CD4-positive, alpha-beta T cell treated with Interleukin-6 for 4 hours (primary cell): Measurements from ENCODE around the gene NRDC.
"Not testable (repeated sequence)": the region's sequence is repeated elsewhere in the genome, so short reads cannot be mapped to it uniquely, and the experiment has no call there.

Experiments
- DNase-seq: peaks from one replicate; pipeline ENCODE4 v3.0.0-alpha.2; 2020; ENCODE audit warnings: mixed read lengths

NRDC gene

DNA sequence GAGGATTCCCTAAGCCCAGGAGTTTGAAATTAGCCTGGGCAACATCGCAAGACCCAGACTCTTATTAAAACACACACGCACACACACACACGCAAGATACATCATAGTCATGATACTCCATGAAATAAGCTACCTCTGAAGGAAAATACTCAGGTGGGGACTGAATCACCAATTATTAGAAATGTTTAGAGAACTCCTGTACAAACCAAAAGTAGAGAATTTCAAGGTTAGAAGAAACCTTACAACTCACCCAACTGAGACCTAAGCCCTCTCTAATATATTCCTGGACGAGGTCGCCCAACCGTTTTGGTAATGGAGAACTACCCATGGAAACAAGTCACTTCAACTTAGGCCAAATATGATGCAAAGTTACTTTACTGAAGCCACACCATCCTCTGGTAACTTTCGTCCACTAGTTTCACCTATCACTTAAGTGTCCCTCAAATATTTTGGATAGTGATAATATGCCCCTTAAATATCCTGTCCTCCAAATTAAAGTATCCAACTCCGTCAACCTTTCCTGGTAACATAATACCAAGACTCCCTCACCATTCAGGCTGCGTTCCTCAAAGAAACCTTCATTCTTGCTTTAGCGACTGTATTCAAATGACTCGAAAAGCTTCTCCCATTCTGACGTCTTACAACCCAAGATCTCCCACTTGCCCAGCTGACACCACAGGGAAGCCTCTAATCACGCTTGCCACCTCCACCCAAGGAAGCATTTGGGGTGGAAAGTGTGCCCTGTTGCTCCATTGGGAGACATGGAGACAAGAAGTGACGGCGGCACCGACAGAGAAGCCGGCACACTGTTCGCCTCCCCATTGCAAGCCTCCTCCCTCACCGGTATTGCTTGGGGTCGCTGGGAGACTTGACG lies 856 bp downstream of the NRDC start:
- peak; percentile 4 for DNase-seq

DNA sequence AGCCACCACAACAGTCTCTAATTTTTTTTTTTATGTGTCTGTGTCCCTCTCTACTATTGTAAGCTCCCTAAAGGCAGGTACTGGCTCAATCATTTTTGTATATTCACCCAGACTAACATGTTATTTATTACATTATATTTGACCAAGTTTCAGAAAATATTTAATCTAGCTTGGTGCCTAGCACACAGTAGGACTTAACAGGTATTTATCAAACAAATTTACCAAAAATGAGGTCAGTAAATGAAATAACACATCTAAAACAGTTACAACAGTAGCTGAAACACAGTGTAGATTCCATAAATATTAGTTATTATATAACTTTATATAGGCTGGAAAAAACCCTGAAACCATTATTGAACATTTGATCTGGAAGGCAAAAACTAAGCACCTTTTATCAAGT lies 2.7 kb downstream of the NRDC start:
- DNase-seq = no peak

DNA sequence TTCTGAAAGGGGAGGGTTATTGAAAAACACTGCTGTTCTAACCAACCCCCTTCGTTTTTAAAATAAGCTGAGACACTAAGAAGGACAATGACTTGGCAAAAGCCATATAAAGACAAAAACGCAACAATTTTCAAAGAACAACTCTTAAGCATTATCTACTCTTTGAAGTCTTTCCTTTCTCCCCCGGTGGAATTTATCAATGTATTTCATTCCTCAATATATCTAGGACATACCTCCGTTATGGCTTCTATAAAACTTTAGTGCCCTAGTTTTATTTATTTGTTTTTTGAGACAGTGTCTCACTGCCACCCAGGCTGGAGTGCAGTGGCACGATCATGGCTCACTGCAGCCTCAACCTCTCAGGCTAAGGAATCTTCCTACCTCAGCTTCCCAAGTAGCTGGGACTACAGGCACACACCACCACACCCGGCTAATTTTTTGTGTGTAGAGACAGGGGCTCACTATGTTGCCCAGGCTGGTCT lies 3.2 kb downstream of the NRDC start:
- no peak for DNase-seq

GRCh38 chr1:51873270-51873669 lies 5.3 kb downstream of the NRDC start:
- DNase-seq = not testable (repeated sequence)

DNA sequence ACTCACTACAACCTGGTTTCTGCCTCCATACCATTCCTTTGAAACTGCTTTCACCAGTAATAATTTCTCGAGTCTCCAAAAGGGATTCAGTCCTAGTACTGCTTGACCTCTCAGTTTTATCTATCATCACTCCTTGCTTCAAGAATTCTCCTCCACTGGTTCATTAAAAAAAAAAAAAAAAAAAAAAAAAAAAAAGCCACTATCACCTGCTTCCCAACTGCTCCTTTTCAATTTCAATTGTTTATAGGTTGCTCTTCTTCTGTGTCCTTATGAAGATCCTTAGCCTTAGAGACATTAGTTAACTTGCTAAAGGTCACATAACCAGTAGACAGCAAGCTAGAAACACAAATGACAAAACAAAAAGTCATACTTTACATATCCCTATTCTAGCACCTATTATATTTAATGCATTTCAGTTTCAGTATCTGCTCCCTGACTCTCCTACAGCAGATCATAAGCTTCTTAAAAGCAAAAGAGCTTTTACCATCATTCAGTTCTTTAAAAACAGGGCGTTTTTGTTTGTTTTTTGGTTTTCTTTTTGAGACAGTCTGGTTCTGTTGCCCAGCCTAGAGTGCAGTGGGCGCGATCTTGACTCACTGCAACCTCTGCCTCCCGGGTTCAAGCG lies 7.1 kb downstream of the NRDC start:
- no peak for DNase-seq

DNA sequence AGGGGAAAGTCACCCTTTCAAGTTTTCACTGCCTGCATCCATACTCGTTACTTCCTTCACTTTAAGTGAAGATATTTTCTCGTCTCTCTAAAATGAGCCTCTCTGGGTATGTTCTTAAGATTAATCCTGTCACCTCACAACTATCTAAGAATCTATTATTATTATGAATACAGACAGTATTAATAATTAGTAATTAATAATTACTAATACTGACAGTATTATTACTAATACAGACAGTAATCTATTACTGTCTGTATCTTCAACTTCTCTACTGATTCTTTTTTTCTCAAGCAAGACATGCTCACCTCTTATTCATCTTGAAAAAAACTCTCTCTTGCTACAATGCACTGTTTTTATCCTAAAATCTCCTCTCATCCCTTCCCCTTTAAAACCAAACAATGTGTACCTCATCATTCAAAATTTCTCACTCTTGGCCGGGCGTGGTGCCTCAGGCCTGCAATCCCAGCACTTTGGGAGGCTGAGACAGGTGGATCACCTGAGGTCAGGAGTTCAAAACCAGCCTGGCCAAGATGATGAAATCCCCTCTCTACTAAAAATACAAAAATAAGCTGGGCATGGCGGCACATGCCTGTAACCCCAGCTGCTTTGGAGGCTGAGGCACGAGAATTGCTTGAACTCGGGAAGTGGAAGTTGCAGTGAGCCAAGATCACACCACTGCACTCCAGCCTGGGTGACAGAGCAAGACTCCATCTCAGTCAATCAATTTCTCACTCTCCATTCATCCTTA lies 7.8 kb downstream of the NRDC start:
- no peak for DNase-seq

- DNase-seq = no peak
Measured at GRCh38 chr1:51867479-51868232, 10.9 kb downstream of the NRDC start.

DNA sequence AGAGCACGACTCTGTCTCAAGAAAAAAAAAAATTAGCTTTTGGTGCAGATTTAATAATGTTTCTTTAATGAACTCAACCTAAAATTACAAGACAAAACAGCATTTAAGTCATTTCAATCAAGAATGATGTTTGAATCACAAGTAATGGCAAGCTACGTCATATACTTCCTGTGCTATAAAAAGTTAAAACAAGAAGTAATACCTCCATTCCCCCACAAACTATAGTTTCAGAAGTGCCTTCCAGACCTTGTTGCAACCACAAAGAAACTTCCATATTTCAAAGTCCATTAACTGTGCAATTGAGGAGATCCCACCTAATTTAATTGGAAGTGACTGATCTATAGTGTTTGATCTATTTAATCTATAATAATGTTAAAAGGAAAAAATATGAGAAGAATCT lies 15.1 kb downstream of the NRDC start:
- DNase-seq = no peak

- no peak for DNase-seq
Measured at GRCh38 chr1:51861669-51862068, 16.9 kb downstream of the NRDC start.

- DNase-seq = no peak
Measured at GRCh38 chr1:51859735-51860134, 18.8 kb downstream of the NRDC start.

- DNase-seq = no peak
Measured at GRCh38 chr1:51859333-51859732, 19.2 kb downstream of the NRDC start.

DNA sequence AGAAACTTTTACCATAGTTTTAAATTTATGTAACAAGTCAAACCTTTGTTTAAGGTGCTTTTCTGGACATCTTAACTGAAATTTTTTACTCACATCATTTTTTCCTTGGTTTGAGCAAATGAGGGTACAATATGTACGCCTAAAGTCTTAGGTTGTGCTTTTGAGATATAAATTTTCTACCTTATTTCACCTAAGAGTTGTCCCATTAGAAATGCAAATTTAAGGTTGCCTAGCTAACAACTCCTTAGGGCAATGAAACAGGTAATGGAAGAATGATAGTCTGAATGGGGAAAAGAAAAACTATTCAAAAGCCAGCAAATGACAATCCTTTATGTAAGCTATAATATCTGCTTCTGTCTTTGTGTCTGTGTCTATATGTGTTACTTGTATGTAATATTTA lies 19.6 kb downstream of the NRDC start:
- DNase-seq = no peak

GRCh38 chr1:51856745-51857144 lies 21.8 kb downstream of the NRDC start:
- DNase-seq = no peak

DNA sequence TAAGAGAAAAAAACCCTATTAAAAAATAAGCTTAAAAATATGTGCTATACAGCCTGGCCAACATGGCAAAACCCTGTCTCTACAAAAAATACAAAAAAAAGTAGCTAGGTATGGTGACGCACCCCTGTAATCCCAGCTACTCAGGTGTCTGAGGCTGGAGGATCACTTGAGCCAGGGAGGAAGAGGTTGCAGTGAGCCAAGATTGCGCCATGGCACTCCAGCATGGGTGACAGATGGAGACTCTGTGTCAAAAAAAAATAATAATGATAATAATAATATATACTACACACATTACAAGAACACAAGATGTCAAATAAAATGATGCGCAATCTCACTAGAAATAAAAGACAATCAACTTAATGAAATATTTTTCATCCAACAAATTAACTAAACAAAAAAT lies 22.9 kb downstream of the NRDC start:
- DNase-seq = no peak

- DNase-seq = no peak
Measured at GRCh38 chr1:51853360-51853759, 25.2 kb downstream of the NRDC start.

- no peak for DNase-seq
Measured at GRCh38 chr1:51851882-51852396, 26.6 kb downstream of the NRDC start.

- DNase-seq = no peak
Measured at GRCh38 chr1:51850420-51851223, 27.9 kb downstream of the NRDC start.

DNA sequence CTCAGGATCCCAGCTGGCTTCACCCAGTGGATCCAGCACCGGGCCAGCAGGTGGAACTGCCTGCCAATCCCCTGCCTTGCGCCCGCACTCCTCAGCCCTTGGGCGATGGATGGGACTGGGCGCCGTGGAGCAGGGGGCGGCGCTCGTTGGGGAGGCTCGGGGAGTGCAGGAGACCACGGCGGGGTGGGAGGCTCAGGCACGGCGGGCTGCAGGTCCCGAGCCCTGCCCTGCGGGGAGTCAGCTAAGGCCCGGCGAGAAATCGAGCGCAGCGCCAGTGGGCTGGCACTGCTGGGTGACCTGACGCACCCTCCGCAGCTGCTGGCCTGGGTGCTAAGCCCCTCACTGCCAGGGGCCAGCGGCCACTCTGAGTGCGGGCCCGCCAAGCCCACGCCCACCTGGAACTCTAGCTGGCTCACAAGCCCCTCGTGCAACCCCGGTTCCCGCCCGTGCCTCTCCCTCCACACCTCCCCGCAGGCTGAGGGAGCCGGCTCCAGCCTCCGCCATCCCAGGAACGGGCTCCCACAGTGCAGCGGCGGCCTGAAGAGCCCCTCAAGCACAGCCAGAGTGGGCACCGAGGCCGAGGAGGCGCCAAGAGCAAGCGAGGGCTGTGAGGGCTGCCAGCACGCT lies 31.1 kb downstream of the NRDC start:
- no peak for DNase-seq

- no peak for DNase-seq
Measured at GRCh38 chr1:51843948-51844347, 34.6 kb downstream of the NRDC start.

- no peak for DNase-seq
Measured at GRCh38 chr1:51842261-51842660, 36.3 kb downstream of the NRDC start.

GRCh38 chr1:51840743-51841461 lies 37.6 kb downstream of the NRDC start:
- DNase-seq = no peak
